NCI-H2081 (cell line): Measurements from ENCODE around the gene PSD4.
"Not testable (repeated sequence)": the region's sequence is repeated elsewhere in the genome, so short reads cannot be mapped to it uniquely, and the experiment has no call there.

Source experiments
- DNase-seq, 2 experiments: peaks; one replicate each; lab custom pipeline; 2025; lab: John Stamatoyannopoulos, UW

The PSD4 gene

DNA sequence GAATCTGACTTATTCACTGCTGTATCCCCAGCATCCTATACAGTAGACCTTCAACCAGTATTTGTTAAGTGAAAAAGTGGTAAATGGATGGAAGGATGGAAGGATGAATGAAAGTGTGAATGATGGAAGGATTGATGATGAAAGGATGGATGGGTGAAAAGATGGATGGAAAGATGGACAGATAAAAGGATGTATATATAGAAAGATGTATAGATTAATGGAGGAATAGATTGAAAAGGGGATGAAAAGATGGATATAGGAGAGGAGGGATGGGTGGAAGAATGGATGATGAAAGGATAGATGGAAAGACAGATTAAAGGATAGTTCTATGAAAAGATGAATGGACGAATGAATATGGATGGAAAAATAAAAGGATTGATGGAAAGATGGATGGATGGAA lies 50.0 kb downstream of the PSD4 start:
- DNase-seq, result no peak

DNA sequence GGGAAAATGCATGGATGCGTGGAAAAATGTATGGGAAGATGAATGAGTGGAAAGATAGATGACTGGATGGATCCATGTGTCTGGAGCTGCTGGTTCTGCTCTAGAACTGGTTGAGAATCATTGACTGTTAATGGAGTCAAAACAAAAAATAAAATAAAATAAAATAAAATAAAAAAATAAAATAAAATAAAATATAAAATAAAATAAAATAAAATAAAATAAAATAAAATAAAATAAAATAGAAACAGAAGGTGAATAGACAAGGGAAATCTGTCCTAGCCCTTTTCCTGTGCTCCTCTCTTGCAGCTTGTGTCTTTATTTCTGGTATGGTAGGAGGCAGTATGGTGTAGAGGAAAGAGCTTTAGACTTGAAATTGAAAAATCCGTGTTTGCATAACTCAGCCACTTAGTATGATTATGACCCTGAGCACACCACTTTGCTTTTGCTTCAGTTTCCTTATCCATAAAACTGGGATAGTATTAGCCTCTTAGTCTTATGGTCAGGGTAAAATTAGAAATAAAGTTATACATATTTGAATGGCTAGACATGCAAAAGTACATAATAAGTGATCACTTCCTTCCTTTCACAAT lies 51.0 kb downstream of the PSD4 start:
- DNase-seq, result no peak

DNA sequence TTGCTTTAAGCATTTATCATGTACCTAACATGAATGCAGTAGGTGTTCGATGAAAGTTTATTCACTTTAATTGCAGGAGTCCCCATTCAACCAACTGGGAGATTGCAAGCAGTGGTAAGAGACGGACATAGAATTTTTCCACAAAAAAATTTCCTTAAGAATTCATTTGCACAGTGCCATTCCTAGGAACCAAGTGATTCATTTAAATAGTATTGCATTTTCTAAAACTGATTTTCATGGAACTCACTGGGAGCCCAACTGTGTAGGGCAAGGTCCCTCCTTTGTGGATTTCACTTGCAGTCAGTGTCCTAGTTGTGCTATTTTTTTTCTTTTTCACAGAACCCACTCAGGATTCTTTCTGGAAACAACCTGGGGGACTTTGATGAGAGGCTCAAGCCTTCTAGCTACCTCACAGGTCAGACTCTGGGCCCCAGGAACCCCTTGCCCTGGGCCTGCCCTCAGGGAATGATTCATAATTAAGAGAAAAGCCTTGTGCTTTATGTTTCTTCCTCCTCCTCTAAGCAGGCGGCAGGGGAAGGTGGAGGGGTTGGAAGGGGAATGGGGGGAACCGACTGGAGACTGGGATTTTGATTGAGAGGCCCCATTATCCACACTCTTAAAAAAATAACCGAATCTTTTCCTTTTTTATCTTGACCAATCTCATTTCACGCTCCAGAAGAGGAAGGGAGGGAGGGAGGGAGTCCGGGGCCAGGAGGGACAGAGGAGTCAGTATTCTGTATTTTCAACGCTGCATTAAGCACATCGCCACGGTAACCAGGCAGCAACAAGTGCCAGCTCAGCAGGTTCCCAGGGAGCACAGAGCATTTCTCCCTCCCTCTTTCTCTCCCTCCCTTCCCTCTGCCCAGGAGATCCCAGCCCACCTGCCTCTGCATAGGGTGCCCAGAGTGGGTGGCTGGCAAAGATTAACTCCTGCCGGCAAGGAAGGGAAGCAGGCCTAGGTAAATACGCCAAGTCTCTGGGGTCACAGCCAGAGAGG lies 51.8 kb downstream of the PSD4 start:
- DNase-seq, result peak; percentile 79 to 90

DNA sequence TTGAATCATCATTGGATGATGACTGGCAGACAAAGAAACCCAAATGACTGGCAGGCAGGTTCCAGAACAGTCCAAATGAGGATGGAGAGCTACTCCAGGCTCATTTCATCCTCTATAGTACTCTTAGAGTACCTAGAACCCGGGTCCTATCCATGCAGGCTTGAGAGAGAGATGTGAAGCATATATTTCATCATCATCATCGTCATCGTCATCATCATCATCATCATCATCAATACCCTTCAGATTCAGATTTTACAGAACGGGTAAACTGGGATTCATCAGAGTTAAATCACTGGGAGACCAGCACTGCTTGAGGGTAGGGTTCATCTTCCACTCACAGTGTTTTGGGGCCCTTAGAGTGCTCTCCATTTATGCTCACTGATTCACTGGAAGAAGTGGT lies 52.7 kb downstream of the PSD4 start:
- no peak for DNase-seq

DNA sequence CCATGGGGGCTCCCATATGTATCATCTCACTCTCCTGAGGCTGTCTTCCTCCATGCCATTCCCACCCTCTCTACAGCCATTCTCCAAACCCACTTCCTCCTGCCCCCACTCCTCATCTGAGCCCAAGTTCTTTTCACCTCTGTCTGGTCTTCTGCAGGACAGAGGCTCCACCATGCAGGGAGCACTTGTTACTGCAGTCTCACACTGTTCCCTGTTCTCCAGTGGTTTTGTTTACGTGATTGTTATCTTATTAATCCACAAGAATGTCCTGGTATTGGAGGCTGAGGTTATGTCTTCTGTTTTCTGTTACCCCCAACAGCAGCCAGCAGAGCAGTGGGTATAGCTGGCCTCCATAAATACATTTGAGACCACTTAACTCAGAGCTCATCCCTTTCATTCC lies 53.5 kb downstream of the PSD4 start:
- no peak for DNase-seq

DNA sequence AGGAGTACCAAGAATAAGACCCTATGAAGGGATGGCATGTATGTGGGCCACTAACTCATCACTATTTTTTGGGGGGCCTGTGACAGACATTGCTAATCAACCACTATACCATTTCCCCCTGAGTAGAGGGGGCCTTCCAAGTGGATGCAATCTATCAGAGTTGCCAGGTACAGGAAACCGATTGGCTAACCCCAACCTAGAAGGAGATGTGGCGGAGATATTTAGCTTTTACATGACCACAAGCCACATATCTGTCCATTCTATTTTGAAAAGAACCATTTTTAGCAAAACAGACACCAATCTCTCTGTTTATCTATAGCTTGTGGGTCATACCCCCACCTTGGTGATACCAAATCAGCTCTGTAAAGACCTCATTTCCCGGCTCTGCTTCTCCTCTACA lies 53.9 kb downstream of the PSD4 start:
- no peak for DNase-seq

DNA sequence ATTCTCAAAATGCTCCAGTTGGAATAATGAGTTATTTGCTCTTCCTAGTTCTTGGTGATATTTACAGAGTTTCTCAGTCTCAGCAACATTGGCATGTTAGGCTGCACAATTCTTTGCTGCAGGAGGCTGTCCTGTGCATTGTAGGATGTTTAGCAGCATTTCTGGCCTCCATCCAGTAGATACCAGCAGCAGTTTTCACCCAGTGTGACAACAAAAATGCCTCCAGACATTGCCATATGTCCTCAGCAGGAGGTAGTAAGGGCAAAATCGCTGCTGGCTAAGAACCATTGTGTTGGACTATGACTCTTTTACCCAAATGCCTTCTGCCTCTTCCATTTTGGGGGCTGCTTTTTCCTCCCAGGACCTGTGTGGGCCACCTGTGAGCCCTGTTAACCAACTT lies 54.6 kb downstream of the PSD4 start:
- DNase-seq, result no peak

DNA sequence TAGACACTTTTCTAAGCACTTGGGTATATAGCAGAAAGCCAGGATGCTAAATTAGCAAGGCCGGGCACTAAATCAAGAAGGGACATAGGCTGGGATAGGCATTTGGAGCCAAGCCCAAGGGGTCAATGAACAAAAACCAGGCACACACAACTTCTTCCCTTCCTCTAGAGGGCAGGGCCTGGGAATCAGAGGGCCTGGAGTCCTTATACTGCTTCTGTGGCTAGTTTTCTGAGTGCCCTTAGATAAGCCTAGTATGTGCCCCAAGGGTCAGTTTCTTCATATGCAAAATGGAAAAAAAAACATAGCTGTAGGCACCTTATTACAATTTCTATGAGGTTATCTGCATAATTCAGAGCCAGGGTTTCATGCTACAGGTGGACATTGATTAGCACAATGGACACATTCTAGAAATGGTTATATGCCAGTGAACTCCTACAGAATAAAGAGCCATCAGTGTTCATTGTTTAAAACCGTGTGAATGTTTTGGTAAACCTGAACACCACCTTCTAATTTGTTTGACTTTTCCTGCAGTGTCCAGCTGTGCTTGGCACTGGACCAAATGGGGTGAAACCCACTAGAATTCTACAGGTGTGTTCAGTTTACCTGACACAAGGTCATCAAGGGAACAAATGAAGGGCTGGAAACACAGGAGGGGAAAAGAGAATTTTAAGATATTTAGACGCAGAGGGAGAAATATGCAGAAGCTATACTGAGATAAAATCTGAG lies 55.4 kb downstream of the PSD4 start:
- DNase-seq, result peak; percentile 29 to 70

DNA sequence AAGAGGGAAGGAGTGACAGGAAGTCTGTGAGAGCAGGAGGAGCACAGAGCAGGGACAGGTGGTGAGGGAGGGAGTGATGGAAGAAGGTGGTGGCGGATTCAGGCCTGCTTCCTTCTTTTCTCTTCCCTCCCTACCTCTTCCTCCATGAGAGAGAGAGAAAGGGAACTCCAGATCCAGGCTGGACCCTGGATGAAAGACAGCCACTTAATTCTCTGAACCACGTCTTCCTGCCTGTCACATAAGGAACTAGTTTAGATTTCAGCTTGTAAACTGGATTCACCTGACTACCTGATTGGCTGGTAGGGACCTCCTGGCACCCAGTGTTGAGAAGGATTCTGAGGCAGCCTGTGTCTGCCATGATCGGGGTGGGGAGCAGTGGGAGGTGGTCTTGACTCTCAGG lies 56.0 kb downstream of the PSD4 start:
- DNase-seq, result peak in 1 of 2 experiments; percentile 42

DNA sequence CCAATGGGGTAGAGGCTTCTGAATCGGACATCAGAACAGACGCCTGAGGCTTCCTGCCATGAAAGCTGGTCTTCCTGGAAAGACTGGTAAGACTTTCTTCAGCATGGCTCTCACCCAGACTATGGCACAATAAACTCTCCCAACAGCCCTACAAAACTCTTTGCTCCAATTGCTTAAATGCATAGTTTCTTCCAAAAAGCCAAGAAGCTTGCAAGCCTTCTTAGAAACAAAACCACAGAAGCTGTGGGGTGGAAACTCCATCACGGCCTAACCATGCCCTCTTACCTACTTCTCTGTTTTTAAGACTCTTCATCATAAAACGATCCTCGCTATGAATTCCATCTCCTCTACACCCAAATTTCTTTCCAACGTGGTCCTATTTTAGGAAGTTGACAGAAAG lies 56.8 kb downstream of the PSD4 start:
- DNase-seq, result no peak

DNA sequence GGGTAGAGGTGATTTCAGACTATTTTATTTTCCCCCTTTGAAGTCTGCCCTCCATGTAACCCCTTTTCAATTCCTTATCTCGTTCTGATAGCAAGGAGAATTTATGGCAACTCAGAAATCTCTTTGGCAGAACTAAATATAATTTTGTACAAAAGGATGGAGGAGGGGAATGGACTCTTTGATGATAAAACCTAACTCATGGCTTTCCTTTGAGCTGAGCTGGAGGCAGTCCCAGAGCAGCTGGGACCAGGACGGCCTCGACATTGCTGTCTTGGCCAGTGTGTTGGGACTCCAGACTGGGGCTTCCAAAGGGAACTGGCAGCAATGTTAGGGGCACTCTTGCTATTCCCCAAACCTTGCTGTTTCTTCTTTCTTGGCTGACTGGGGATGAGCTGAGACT lies 57.3 kb downstream of the PSD4 start:
- DNase-seq, result no peak

DNA sequence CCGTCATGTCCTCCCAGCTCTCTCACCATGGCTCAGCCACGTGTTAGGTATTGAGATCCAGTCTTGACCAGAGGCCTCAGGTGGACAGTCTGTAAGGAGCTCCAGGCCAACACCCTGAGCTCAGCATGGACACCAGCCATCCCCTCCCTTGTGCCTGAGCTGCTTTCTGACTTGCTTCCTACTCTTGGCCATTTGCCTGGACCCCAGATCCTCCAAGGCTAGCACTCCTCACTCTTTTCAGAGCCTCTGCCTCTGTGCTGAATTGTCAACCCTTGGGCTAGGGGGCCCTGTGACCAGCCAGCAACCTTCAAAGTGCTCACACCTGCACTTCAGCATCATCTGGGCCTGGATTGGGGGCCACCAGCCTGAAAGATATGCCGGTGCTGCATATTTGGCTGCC lies 58.4 kb downstream of the PSD4 start:
- DNase-seq, result no peak

DNA sequence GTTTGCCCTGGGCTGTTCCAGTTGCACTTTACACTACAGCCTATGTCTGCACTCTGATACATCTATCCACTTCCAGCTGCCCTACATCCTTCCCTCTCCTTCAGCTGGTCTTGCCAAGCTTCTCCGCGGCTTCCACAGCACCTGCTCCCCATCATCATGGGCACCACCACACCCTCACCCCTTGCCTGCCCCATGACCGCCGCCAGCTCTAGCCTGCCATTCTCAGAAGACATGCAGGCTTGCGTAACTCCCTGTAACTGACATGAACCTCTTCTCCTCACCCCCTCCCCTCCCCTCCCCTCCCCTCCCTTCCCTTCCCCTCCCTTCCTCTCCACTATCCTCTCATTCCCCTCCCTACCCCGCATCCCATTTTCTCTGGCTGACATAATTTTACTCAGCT lies 59.0 kb downstream of the PSD4 start:
- no peak for DNase-seq

DNA sequence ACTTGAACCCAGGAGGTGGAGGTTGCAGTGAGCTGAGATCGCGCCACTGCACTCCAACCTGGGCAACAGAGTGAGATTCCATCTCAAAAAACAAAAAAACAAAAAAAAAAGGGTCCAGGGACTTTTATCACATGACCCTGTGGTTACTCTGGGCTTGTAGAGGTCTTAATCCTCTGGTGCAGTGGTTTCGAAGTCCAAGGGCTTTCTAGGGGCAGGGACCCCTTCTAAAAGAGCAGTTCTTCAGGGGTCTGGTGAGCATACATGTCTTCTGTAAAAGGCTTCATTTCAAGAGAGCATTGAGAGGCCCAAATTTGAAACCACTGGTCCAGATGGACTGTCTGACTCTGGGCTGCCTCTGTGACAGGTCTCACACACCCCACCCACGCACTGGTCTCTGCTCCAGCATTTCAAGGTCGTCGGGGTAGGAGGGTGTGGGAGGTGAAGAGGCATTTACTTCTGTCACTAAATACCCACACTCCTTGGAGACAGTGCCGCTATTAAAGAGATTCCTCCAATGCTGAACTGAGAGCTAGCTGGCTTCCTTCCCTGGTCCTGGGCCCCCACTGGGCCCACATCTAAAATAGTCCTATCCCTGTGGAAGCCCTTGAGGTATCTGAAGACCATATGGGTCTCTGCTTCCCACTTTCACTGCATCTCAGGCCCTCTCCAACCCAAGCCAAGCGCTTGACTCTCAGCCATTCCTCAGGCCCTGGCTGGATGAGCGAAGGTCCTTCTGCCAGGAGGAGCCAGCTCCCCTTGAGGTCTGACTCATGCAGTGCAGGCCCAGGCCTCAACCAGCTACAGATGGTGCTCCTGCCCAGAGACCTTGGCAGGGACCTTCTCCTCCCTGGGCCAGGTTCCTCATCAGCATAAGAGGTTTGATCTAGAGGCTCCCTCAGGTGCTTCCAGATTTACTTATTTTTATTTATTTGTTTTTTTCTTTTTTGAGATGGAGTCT lies 60.1 kb downstream of the PSD4 start:
- no peak for DNase-seq

DNA sequence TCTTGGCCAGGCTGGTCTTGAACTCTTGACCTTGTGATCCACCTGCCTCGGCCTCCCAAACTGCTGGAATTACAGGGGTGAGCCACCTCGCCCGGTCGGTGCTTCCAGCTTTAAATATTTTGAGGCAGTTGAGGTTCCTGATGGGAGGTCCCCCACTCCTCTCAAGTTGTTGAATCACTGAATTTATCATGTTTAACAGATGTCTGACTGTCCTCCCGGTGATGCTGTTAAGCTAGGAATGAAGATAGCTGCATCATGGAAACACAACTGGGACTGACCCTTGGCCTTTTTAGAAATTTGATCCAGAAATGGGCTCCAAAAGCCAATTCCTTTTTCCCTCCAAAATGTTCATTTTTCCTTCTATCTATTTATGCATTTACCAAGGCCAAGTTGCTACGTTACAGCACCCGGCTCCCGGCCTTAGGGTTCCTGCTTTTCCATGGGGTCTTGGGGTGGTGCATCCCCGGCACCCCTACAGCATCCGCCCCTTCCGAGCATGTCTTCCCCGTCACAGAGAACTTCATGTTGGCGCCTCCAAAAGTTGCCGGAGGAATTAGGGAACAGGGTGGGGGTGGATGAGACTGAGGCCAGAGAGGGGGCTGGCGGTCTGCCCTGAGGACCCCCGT lies 61.1 kb downstream of the PSD4 start:
- DNase-seq, result no peak

DNA sequence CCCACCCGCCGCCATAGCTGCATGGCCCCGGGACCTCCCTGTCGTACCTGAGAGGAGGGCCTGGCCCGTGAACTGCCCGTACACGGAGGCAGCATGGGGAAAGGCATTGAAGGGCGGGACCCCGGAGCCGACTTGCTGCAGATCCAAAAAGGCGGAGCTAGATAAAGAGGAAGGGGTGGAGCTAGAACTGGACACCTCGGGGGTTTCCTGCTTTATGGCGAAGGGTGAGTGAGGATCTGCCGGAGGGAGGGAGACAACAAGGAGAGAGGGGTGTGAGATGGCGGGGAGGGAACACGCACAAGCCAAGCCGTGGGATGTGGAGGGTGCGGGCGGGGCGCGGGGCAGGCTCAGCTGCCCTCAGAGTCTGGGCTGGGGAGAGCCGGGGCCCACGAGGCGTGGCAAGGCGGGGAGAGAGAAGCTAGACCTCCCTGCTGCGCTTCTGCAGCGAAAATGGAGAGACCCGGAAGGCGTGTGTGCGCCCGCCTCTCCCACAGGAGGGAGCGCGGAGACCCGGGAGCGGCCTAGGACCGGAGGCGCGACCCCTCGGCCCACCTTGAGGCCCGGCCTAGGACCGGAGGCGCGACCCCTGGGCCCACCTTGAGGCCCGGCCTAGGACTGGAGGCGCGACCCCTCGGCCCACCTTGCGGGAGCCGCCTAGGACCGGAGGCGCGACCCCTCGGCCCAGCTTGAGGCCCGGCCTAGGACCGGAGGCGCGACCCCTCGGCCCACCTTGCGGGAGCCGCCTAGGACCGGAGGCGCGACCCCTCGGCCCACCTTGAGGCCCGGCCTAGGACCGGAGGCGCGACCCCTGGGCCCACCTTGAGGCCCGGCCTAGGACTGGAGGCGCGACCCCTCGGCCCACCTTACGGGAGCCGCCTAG lies 61.8 kb downstream of the PSD4 start:
- DNase-seq, result not testable (repeated sequence)

DNA sequence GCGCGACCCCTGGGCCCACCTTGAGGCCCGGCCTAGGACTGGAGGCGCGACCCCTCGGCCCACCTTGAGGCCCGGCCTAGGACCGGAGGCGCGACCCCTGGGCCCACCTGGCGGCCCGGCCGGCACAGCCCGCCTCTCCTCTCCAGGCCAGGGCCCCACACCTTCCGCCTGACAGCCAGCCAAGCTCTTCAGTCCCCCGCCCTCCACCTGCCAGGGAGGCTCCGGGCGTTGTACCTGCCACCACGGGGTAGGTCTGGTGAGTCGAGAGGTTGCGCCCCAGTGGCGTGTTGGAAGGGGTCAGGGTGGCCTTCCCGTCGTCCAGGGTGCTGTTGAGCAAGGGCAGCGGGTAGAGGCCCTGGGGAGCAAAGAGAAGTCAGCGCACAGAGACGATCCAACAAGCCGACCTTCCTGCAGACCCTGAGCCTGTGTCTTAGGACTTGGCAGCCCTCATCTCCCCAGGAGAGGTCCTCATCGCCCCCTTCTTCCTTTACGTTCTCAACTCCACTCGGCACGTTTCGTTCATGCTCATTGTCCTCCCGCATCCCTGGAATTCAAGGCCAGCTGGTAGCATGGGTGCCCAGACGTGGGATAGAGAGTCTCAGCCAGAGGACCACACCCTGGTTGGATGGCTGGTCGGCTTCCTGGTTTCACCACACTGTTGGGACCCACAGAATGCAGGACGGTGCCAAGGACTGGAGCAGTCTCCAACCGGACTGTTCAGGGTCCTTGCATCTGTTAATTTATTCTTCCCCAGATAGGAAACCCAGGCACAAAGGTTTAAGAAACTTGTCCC lies 62.8 kb downstream of the PSD4 start:
- no peak for DNase-seq

DNA sequence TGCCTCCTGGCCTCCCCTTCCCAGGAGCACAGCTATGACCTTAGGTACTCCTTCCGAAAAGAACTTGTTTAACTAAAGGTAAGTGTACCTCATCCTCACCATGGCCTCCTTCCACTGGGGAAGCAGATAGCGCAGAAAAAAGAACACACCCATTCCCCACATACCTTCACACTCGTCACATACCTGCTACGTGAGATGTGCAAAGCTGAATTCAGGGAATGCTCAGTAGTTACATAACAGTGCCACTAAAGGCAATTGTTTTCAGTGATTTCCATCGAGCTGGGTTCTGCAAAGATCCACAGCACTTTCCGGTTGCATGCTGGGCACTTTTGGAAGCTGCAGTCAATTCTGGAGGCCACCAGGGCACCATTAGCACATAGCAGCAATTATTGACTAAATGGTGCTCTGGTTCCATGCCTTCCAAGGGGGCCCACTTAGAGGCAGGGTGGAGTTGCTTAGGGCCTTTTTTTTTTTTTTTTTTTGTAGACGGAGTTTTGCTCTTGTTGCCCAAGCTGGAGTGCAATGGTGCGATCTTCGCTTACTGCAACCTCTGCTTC lies 63.9 kb downstream of the PSD4 start:
- DNase-seq, result no peak
